PC-3 (cell line): Measurements from ENCODE around the gene LAMC2. TPM values are rescaled to one million over a fixed set of nuclear protein-coding genes. Genes with fewer than 3 reads are reported as not detected.

Source experiments
- ATAC-seq: fragments of 200-7000 bp; cut with Tn5 transposase; 2 replicates; pipeline ENCODE4 v1.9.1; 2020; ENCODE audit warnings: mild to moderate bottlenecking, moderate library complexity
- BruUV-seq: library from RNA; stranded (reverse); fragments of 400-500 nt; replicated peaks from 2 replicates; lab custom pipeline; 2021; lab: Mats Ljungman, UMichigan
- CTCF ChIA-PET: fragments of 300-600 bp; sonication (Branson Sonifier 250); formaldehyde crosslinking; loops from one replicate; lab custom pipeline; 2022; ENCODE audit warnings: antibody characterized with exemption; lab: Charles Lee
- POLR2A ChIA-PET: fragments of 300-600 bp; sonication (Branson Sonifier 250); formaldehyde crosslinking; loops from one replicate; lab custom pipeline; 2022; ENCODE audit warnings: antibody characterized with exemption; ENCODE audit not compliant: unreplicated experiment; lab: Charles Lee
- DNase-seq: peaks from one replicate; pipeline ENCODE4 v3.0.0-alpha.2; 2015
- H2AFZ ChIP-seq: fragments of 300-600 bp; sonication (generic); 2 replicates; pipeline ENCODE4 v1.6.0; 2016; ENCODE audit warnings: antibody characterized with exemption, low read length
- H3F3A ChIP-seq: fragments of 300-600 bp; sonication (generic); one replicate; pipeline ENCODE4 v1.6.0; 2017; ENCODE audit warnings: antibody characterized with exemption, low read length, control low read depth, mild to moderate bottlenecking; ENCODE audit not compliant: unreplicated experiment
- H3K27ac ChIP-seq: fragments of 300-600 bp; sonication (generic); 2 replicates; pipeline ENCODE4 v1.5.1; 2016; ENCODE audit warnings: mild to moderate bottlenecking, low read length
- H3K27me3 ChIP-seq: fragments of 300-600 bp; sonication (generic); 2 replicates; pipeline ENCODE4 v1.6.1; 2016; ENCODE audit warnings: low read length, mixed read lengths
- H3K36me3 ChIP-seq: fragments of 300-600 bp; sonication (generic); 2 replicates; pipeline ENCODE4 v1.6.1; 2016; ENCODE audit warnings: low read depth, mixed run types, low read length, mixed read lengths
- H3K4me1 ChIP-seq: fragments of 300-600 bp; sonication (generic); 2 replicates; pipeline ENCODE4 v1.5.1; 2016; ENCODE audit warnings: low read length; ENCODE audit not compliant: insufficient read depth
- H3K4me2 ChIP-seq: fragments of 300-600 bp; sonication (generic); 2 replicates; pipeline ENCODE4 v1.6.0; 2016; ENCODE audit warnings: low read length
- H3K4me3 ChIP-seq: fragments of 300-600 bp; sonication (generic); 2 replicates; pipeline ENCODE4 v1.5.1; 2016; ENCODE audit warnings: mild to moderate bottlenecking, low read length, mixed read lengths
- H3K79me2 ChIP-seq: fragments of 300-600 bp; sonication (generic); 2 replicates; pipeline ENCODE4 v1.6.1; 2017; ENCODE audit warnings: low read length, mixed read lengths
- H3K9ac ChIP-seq: fragments of 300-600 bp; sonication (generic); 2 replicates; pipeline ENCODE4 v1.6.0; 2016; ENCODE audit warnings: mild to moderate bottlenecking, low read length
- H3K9me2 ChIP-seq: fragments of 300-600 bp; sonication (generic); replicated peaks from 2 replicates; pipeline ENCODE4 v1.6.1; 2016; ENCODE audit warnings: mixed run types, low read length, mixed read lengths
- H3K9me3 ChIP-seq: fragments of 300-600 bp; sonication (generic); 2 replicates; pipeline ENCODE4 v1.6.1; 2016; ENCODE audit warnings: low read length, mixed read lengths
- H4K20me1 ChIP-seq: fragments of 300-600 bp; sonication (generic); 2 replicates; pipeline ENCODE4 v1.6.1; 2016; ENCODE audit warnings: low read length, mixed read lengths
- EZH2 ChIP-seq: fragments of 300-600 bp; sonication (generic); IDR thresholded peaks from one replicate; pipeline ENCODE4 v1.6.1; 2017; ENCODE audit warnings: antibody characterized with exemption, mild to moderate bottlenecking, low read length; ENCODE audit not compliant: unreplicated experiment
- EZH2phosphoT487 ChIP-seq: fragments of 300-600 bp; sonication (generic); IDR thresholded peaks from 2 replicates; pipeline ENCODE4 v1.6.1; 2018; ENCODE audit warnings: mild to moderate bottlenecking, antibody characterized with exemption, low read length, borderline replicate concordance
- intact Hi-C: fragments of 100-400 bp; cut with micrococcal nuclease; formaldehyde crosslinking; loops from 2 replicates; pipeline ENCODE4 v1.9.0; 2023
- total RNA-seq: library from RNA; depleted of rRNA; stranded (reverse); fragments of >200 nt; gene quantifications from 2 replicates; pipeline ENCODE4 v1.2.3, GENCODE V29; 2014
- TF ChIP-seq, protein P1 (sequence below): fragments of 300-600 bp; sonication (generic); conservative IDR thresholded peaks from 2 replicates; pipeline ENCODE4 v1.5.1; 2017; ENCODE audit warnings: antibody characterized with exemption, low read depth, mild to moderate bottlenecking, low read length

The LAMC2 gene
- total RNA-seq, 1 experiment from 2014 or later, result 105 TPM

DNA sequence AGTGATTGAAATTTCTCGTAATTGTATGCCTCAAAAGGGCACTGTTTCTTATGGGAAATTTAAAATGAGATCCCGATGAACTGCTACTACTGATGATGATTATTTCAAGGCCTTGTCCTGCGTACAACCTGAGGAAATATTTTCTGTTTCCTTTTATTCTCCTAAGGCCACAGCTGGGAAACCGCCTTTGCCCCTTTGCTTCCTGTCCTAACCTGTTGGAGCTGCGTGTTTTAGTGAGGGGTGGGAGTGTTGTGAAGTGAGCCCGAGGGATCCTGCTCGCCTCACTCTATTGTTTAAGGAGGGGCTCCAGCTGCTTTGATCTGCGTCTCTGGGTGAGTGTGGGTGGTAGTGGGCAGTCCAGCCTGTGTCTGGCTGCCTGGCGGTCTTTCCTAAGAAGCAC lies 14.4 kb downstream of the LAMC2 start:
- Histone ChIP-seq H3K9me3 (no peaks in the 10 kb centered on the region), H3K4me1 (peaks cover 5% of the 10 kb centered on the region), H2AFZ (no peak overlapping the region), H3K79me2 (peaks cover 56% of the 10 kb centered on the region), H3K36me3 (peaks cover 3% of the 10 kb centered on the region; the same call in 1 of the 2 replicates), H3K4me3 (no peak overlapping the region), H3K9me2 (no peaks in the 10 kb centered on the region), H3K27ac (no peak overlapping the region), H3K9ac (no peak overlapping the region), H3K4me2 (no peak overlapping the region), H3K27me3 (no peaks in the 10 kb centered on the region), H4K20me1 (no peaks in the 10 kb centered on the region), H3F3A (no peaks in the 10 kb centered on the region)
- ChIA-PET CTCF (no interaction called here), POLR2A (no interaction called here)
- ATAC-seq (no peak), DNase-seq (no peak)
- TF ChIP-seq EZH2phosphoT487 (no peak), EZH2 (no peak)
- TF ChIP-seq, protein P1, sequence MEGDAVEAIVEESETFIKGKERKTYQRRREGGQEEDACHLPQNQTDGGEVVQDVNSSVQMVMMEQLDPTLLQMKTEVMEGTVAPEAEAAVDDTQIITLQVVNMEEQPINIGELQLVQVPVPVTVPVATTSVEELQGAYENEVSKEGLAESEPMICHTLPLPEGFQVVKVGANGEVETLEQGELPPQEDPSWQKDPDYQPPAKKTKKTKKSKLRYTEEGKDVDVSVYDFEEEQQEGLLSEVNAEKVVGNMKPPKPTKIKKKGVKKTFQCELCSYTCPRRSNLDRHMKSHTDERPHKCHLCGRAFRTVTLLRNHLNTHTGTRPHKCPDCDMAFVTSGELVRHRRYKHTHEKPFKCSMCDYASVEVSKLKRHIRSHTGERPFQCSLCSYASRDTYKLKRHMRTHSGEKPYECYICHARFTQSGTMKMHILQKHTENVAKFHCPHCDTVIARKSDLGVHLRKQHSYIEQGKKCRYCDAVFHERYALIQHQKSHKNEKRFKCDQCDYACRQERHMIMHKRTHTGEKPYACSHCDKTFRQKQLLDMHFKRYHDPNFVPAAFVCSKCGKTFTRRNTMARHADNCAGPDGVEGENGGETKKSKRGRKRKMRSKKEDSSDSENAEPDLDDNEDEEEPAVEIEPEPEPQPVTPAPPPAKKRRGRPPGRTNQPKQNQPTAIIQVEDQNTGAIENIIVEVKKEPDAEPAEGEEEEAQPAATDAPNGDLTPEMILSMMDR, result no peak
- intact Hi-C loops, result no loop called here
- BruUV-seq, result no TSS peak

DNA sequence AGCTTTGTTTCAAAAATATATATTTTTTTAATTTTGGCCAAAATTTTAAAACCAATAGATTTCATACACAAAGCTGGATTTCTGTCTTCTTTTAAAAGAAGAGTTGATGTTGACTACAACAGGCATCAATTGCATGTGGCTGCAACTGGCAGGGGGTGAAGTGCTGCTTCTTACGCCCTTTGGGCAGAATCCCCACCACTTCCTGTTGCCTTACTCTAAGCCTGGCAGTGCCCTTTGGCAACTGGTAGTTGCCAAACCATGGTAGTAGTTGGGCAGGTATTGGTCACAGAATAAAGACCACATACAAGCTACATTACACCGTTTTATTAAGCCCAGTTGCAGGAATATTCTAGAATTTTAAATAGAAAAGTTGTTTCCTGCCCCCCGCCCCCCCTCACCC lies 17.0 kb downstream of the LAMC2 start:
- BruUV-seq, result no TSS peak

DNA sequence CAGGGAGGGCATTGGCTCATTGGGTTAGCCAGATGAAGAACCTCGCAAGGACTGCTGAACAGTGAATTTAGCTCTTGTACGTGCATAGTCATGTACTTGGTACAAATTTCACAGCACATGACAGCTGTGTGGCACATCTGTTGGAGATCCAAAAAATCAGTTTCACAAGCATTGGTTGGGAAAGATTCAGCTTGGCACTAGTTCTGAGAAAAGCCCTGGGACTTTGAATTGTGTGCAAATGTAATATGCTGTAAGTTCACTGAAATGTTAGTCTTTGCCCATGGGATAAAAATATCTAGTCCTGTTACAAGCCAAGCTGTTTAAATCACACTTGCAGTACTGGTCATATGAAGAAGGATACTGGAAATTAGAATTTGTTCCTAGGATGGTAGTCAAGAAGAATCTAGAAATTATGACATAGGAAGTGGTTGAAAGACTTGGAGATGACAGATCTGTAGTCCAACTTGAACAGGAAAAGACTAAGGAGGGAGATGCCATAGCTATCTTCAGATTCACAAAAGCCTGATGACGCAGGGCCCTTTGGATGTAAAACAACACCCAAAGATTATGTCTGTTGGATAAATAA lies 19.2 kb downstream of the LAMC2 start:
- CTCF ChIA-PET, result no interaction called here

More for the DNA sequence above, 17.0 kb downstream of the LAMC2 start:
- H2AFZ ChIP-seq, result no peak overlapping the region
- no peak overlapping the region for H3K27ac ChIP-seq
- no peaks in the 10 kb centered on the region for H3F3A ChIP-seq
- POLR2A ChIA-PET, result no interaction called here
- H3K79me2 ChIP-seq, result peaks cover 57% of the 10 kb centered on the region
- CTCF ChIA-PET, result no interaction called here
- H3K4me3 ChIP-seq, result no peak overlapping the region
- TF ChIP-seq, protein P1, result no peak
- TF ChIP-seq EZH2phosphoT487, result no peak
- TF ChIP-seq EZH2, result no peak
- no peaks in the 10 kb centered on the region for H4K20me1 ChIP-seq
- intact Hi-C loops, result no loop called here
- H3K9me3 ChIP-seq, result no peaks in the 10 kb centered on the region
- DNase-seq (no peak), ATAC-seq (no peak)
- H3K36me3 ChIP-seq, result peaks cover 3% of the 10 kb centered on the region; the same call in 1 of the 2 replicates
- H3K27me3 ChIP-seq, result no peaks in the 10 kb centered on the region
- no peak overlapping the region for H3K4me2 ChIP-seq
- H3K9ac ChIP-seq, result no peak overlapping the region
- H3K4me1 ChIP-seq, result 0 out of 2 replicates have a peak, but pooled peaks cover 4% of the 10 kb centered on the region
- no peaks in the 10 kb centered on the region for H3K9me2 ChIP-seq

More for the DNA sequence above, 19.2 kb downstream of the LAMC2 start:
- Histone ChIP-seq H3K9me3 (no peaks in the 10 kb centered on the region), H3K4me2 (no peak overlapping the region), H3K4me1 (peaks cover 22% of the 10 kb centered on the region), H3K27me3 (no peaks in the 10 kb centered on the region), H3K79me2 (peaks cover 48% of the 10 kb centered on the region), H4K20me1 (no peaks in the 10 kb centered on the region), H3K27ac (no peak overlapping the region), H3K4me3 (no peak overlapping the region), H3F3A (no peaks in the 10 kb centered on the region), H3K9me2 (no peaks in the 10 kb centered on the region), H3K36me3 (peaks cover 10% of the 10 kb centered on the region), H2AFZ (no peak overlapping the region), H3K9ac (no peak overlapping the region)
- POLR2A ChIA-PET, result interaction anchor here (0.6 kb wide), 1 partner anchor 239 kb away, joined by 4 read pairs; no protein-coding TSS in a partner anchor
- DNase-seq (no peak), ATAC-seq (no peak)
- no TSS peak for BruUV-seq
- TF ChIP-seq, protein P1, result no peak
- no peak for TF ChIP-seq EZH2
- intact Hi-C loops, result no loop called here
